Measurements from ENCODE around the gene RPS15. TPM values are rescaled to one million over a fixed set of nuclear protein-coding genes. Genes with fewer than 3 reads are reported as not detected.

RPS15 gene
- total and polyA plus RNA-seq, 2 donors from 2014 or later = 893 to 1,823 TPM

DNA sequence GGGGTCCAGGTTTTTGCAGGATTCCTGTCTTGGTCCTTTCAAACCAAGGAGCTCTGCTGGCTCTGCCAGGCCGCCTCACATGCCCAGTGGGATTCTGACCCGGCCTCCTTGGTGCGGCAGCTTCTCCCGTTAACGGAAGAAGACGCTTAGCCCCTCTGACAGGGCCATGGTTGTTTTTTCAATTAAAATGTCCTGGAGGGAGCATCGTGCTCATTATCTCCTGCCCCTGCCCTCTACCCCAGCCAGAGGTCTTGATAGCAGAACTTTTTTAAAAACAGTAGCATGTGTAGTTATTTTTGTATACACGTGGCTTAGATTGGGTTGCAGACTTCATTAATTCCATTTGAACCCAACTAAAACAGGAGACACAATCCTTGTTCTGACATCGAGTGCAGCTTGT is 11.5 kb upstream of the RPS15 start:
- H3K27me3 ChIP-seq (ENCODE audit: control insufficient read depth, insufficient read depth, low read length) = no peaks in the 10 kb centered on the region
- intact Hi-C loops (cut with DNase I) = no loop called here
- DNase-seq = no peak
- H3K4me1 ChIP-seq (ENCODE audit: control insufficient read depth in 2 of 3, insufficient read depth in 2 of 3, low read depth in 1 of 3, low read length in 3 of 3) = peaks cover 0 to 27% (median 25%) of the 10 kb centered on the region in 3 donors
- TF ChIP-seq, protein P1, sequence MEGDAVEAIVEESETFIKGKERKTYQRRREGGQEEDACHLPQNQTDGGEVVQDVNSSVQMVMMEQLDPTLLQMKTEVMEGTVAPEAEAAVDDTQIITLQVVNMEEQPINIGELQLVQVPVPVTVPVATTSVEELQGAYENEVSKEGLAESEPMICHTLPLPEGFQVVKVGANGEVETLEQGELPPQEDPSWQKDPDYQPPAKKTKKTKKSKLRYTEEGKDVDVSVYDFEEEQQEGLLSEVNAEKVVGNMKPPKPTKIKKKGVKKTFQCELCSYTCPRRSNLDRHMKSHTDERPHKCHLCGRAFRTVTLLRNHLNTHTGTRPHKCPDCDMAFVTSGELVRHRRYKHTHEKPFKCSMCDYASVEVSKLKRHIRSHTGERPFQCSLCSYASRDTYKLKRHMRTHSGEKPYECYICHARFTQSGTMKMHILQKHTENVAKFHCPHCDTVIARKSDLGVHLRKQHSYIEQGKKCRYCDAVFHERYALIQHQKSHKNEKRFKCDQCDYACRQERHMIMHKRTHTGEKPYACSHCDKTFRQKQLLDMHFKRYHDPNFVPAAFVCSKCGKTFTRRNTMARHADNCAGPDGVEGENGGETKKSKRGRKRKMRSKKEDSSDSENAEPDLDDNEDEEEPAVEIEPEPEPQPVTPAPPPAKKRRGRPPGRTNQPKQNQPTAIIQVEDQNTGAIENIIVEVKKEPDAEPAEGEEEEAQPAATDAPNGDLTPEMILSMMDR (IDR thresholded peaks at IDR 0.05; ENCODE audit: borderline replicate concordance, extremely low read depth, insufficient read depth) = no peak
- no peak overlapping the region for H3K27ac ChIP-seq (ENCODE audit: low read depth in 2 of 2, low read length in 2 of 2)
- H3K36me3 ChIP-seq (ENCODE audit: control insufficient read depth in 2 of 3, insufficient read depth in 3 of 3, low read length in 3 of 3) = peaks cover 0 to 41% (median 20%) of the 10 kb centered on the region in 3 donors
- no peak for FAIRE-seq
- no peak overlapping the region for H3K9ac ChIP-seq (ENCODE audit: low read length in 3 of 3)
- no peaks in the 10 kb centered on the region for H3K9me3 ChIP-seq (ENCODE audit: control insufficient read depth in 2 of 3, insufficient read depth in 1 of 3, low read length in 3 of 3)
- H3K4me3 ChIP-seq (ENCODE audit: low read length in 3 of 3) = no peak overlapping the region

DNA sequence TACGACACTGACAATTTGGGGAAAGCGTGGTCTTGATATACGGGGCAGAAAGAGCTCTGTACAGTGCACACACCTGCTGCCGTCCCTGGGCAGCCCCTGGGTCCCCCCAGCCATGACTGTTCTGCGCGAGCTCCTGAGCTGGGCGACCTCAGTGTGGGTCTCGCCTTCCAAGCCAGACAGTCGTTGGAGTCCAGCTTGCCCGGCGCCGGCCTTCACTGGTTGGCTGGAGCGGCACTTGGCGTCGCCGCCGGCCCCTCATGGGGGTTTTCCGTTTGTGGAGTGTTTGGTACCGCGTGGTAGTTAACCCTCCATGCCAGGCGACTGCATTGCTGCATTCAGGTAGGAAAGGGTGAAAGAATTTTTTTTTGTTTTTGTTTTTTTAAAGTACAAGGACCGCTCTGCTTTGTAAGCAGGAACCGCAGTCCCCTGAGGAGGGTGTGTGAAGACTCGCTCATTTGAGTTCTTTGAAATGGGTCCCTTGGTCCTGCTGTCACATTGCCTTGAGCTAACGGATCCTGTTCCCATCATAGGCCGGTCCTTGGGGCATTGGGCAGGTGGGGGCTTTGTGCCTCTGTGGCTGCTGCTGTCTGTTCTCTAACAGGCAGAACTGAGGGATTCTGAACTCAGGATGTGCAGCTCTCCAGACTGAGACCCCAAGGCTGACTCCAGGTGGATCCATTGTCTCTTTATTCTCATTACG is 10.8 kb upstream of the RPS15 start:
- H3K4me1 ChIP-seq (ENCODE audit: control insufficient read depth in 2 of 3, insufficient read depth in 2 of 3, low read depth in 1 of 3, low read length in 3 of 3) = peaks cover 0 to 25% (median 24%) of the 10 kb centered on the region in 3 donors
- no peaks in the 10 kb centered on the region for H3K27me3 ChIP-seq (ENCODE audit: control insufficient read depth, insufficient read depth, low read length)
- FAIRE-seq (no peak), DNase-seq (no peak)
- H3K9me3 ChIP-seq (ENCODE audit: control insufficient read depth in 2 of 3, insufficient read depth in 1 of 3, low read length in 3 of 3) = no peaks in the 10 kb centered on the region
- no peak overlapping the region for H3K4me3 ChIP-seq (ENCODE audit: low read length in 3 of 3)
- no peak overlapping the region for H3K9ac ChIP-seq (ENCODE audit: low read length in 3 of 3)
- intact Hi-C loops (cut with DNase I) = no loop called here
- TF ChIP-seq, protein P1 (IDR thresholded peaks at IDR 0.05; ENCODE audit: borderline replicate concordance, extremely low read depth, insufficient read depth) = no peak
- no peak overlapping the region for H3K27ac ChIP-seq (ENCODE audit: low read depth in 2 of 2, low read length in 2 of 2)
- H3K36me3 ChIP-seq (ENCODE audit: control insufficient read depth in 2 of 3, insufficient read depth in 3 of 3, low read length in 3 of 3) = peaks cover 0 to 39% (median 24%) of the 10 kb centered on the region in 3 donors

DNA sequence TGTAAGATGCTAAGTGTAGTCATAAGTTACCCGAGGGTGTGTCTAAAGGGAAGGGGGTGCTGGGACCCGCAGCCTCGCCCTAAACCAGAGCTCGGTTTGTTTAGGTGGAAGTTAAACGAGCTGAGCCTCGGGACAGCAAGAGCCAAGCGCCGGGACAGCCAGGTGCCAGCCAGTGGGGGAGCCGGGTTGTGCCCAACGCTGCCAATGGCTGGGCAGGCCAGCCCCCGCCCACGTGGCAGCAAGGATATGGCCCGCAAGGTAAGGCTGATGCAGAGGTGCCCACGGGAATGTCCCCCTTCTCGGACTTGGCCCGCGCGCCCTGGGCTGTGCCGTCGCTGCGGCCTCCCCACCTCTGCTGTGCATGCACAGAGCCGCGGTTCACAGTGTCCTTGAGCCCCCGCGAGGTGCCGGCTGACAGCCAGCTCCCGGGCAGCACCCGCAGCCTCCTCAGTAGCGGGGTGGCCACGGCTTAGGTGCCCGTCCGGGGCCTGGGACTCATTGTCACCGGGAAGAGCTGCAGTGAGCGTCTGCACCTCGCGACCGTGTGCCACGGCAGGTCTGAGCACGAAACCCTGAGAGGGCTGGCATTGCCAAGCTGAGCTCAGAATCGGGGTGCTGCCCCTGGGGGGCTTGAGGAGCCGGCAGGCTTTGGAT is 9.3 kb upstream of the RPS15 start:
- intact Hi-C loops (cut with DNase I) = no loop called here
- no peak for DNase-seq
- Histone ChIP-seq H3K36me3 (ENCODE audit: control insufficient read depth in 2 of 3, insufficient read depth in 3 of 3, low read length in 3 of 3) (peaks cover 0 to 29% (median 15%) of the 10 kb centered on the region in 3 donors), H3K4me1 (ENCODE audit: control insufficient read depth in 2 of 3, insufficient read depth in 2 of 3, low read depth in 1 of 3, low read length in 3 of 3) (peaks cover 0 to 18% (median 11%) of the 10 kb centered on the region in 3 donors), H3K9me3 (ENCODE audit: control insufficient read depth in 2 of 3, insufficient read depth in 1 of 3, low read length in 3 of 3) (no peaks in the 10 kb centered on the region), H3K9ac (ENCODE audit: low read length in 3 of 3) (no peak overlapping the region), H3K27ac (ENCODE audit: low read depth in 2 of 2, low read length in 2 of 2) (no peak overlapping the region), H3K27me3 (ENCODE audit: control insufficient read depth, insufficient read depth, low read length) (no peaks in the 10 kb centered on the region), H3K4me3 (ENCODE audit: low read length in 3 of 3) (no peak overlapping the region)
- TF ChIP-seq, protein P1 (IDR thresholded peaks at IDR 0.05; ENCODE audit: borderline replicate concordance, extremely low read depth, insufficient read depth) = no peak
- FAIRE-seq = no peak
